ENCODE data around the gene RPS6KA1.

RPS6KA1 gene

GRCh38 chr1:26516987-26517765 lies 12.4 kb upstream of the RPS6KA1 start:
- Histone ChIP-seq H3K27me3 (ENCODE audit: insufficient read depth, poor library complexity, severe bottlenecking) (no peaks in the 10 kb centered on the region), H3K27ac (replicated peaks) (no peak overlapping the region), H3K4me3 (replicated peaks; ENCODE audit: insufficient read depth, low read length) (no peak overlapping the region)
- TF ChIP-seq, protein P1, sequence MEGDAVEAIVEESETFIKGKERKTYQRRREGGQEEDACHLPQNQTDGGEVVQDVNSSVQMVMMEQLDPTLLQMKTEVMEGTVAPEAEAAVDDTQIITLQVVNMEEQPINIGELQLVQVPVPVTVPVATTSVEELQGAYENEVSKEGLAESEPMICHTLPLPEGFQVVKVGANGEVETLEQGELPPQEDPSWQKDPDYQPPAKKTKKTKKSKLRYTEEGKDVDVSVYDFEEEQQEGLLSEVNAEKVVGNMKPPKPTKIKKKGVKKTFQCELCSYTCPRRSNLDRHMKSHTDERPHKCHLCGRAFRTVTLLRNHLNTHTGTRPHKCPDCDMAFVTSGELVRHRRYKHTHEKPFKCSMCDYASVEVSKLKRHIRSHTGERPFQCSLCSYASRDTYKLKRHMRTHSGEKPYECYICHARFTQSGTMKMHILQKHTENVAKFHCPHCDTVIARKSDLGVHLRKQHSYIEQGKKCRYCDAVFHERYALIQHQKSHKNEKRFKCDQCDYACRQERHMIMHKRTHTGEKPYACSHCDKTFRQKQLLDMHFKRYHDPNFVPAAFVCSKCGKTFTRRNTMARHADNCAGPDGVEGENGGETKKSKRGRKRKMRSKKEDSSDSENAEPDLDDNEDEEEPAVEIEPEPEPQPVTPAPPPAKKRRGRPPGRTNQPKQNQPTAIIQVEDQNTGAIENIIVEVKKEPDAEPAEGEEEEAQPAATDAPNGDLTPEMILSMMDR (IDR thresholded peaks at IDR 0.05; ENCODE audit: insufficient read depth, low read length), result no peak
- TF ChIP-seq POLR2AphosphoS5 (IDR thresholded peaks at IDR 0.05; ENCODE audit: low read depth) (no peak), GABPA (IDR thresholded peaks at IDR 0.05; ENCODE audit: low read depth) (no peak), SPI1 (IDR thresholded peaks at IDR 0.05; ENCODE audit: borderline replicate concordance, low read depth) (no peak), REST (IDR thresholded peaks at IDR 0.05; ENCODE audit: insufficient replicate concordance, low read depth) (no peak)
- DNase-seq (ENCODE audit: low read depth in 1 of 2, low spot score in 1 of 2), result no peak

GRCh38 chr1:26517766-26518049 lies 11.9 kb upstream of the RPS6KA1 start:
- H3K27ac ChIP-seq (replicated peaks), result no peak overlapping the region
- TF ChIP-seq REST (IDR thresholded peaks at IDR 0.05; ENCODE audit: insufficient replicate concordance, low read depth) (no peak), POLR2AphosphoS5 (IDR thresholded peaks at IDR 0.05; ENCODE audit: low read depth) (no peak), SPI1 (IDR thresholded peaks at IDR 0.05; ENCODE audit: borderline replicate concordance, low read depth) (no peak), GABPA (IDR thresholded peaks at IDR 0.05; ENCODE audit: low read depth) (no peak)
- TF ChIP-seq, protein P1 (IDR thresholded peaks at IDR 0.05; ENCODE audit: insufficient read depth, low read length), result no peak
- DNase-seq (ENCODE audit: low read depth in 1 of 2, low spot score in 1 of 2), result no peak
- no peak overlapping the region for H3K4me3 ChIP-seq (replicated peaks; ENCODE audit: insufficient read depth, low read length)
- H3K27me3 ChIP-seq (ENCODE audit: insufficient read depth, poor library complexity, severe bottlenecking), result no peaks in the 10 kb centered on the region

GRCh38 chr1:26518355-26518754 lies 11.2 kb upstream of the RPS6KA1 start:
- no peak for DNase-seq (ENCODE audit: low read depth in 1 of 2, low spot score in 1 of 2)
- TF ChIP-seq, protein P1 (IDR thresholded peaks at IDR 0.05; ENCODE audit: insufficient read depth, low read length), result no peak
- TF ChIP-seq POLR2AphosphoS5 (IDR thresholded peaks at IDR 0.05; ENCODE audit: low read depth) (no peak), SPI1 (IDR thresholded peaks at IDR 0.05; ENCODE audit: borderline replicate concordance, low read depth) (no peak), REST (IDR thresholded peaks at IDR 0.05; ENCODE audit: insufficient replicate concordance, low read depth) (no peak), GABPA (IDR thresholded peaks at IDR 0.05; ENCODE audit: low read depth) (no peak)
- no peaks in the 10 kb centered on the region for H3K27me3 ChIP-seq (ENCODE audit: insufficient read depth, poor library complexity, severe bottlenecking)

More at GRCh38 chr1:26518355-26518754, 11.2 kb upstream of the RPS6KA1 start:
- Histone ChIP-seq H3K4me3 (replicated peaks; ENCODE audit: insufficient read depth, low read length) (no peak overlapping the region), H3K27ac (replicated peaks) (no peak overlapping the region)

All from HL-60 (cell line).